Stomach (tissue), 9 donors: ENCODE measurements around the gene BHLHE23. TPM values are rescaled to one million over a fixed set of nuclear protein-coding genes. Genes with fewer than 3 reads are reported as not detected.

Experiments
- DNase-seq, 2 donors: peaks; one replicate each; pipeline versions ENCODE4 v3.0.0 to v3.0.0-alpha.2; 2013 to 2019
- H3K27ac ChIP-seq, 5 donors: fragments of 200-600 bp in 4 of 5; sonication (generic) in 4 of 5; one replicate each; pipeline ENCODE4 v1.5.1; 2013 to 2019; ENCODE audit warnings: mild to moderate bottlenecking in 1 of 5, moderate library complexity in 1 of 5
- H3K27me3 ChIP-seq, 3 donors: fragments of 200-600 bp; sonication (generic); one replicate each; pipeline ENCODE4 v1.5.1; 2017 to 2019; ENCODE audit warnings: mixed run types in 1 of 3
- H3K36me3 ChIP-seq, 4 donors: fragments of 200-600 bp; sonication (generic); 1 replicate in 3 of 4; 2 replicates in 1 of 4; pipeline ENCODE4 v1.5.1; 2016 to 2019
- H3K4me1 ChIP-seq, 4 donors: fragments of 200-600 bp; sonication (generic); one replicate each; pipeline ENCODE4 v1.5.1; 2016 to 2019
- H3K4me3 ChIP-seq, 4 donors: fragments of 200-600 bp; sonication (generic) in 3 of 4; one replicate each; pipeline ENCODE4 v1.5.1; 2016 to 2019; ENCODE audit warnings: mild to moderate bottlenecking in 1 of 4
- H3K9me3 ChIP-seq, 4 donors: fragments of 200-600 bp; sonication (generic); one replicate each; pipeline ENCODE4 v1.5.1; 2016 to 2019
- EP300 ChIP-seq: sonication (generic); formaldehyde crosslinking; IDR thresholded peaks from one replicate; pipeline ENCODE4 v1.6.1; 2017; ENCODE audit warnings: antibody characterized with exemption
- POLR2A ChIP-seq, 4 donors: fragments of 450-650 bp; IDR thresholded peaks; one replicate each; pipeline ENCODE4 v1.6.1; 2016; ENCODE audit warnings: antibody characterized with exemption in 4 of 4, control low read depth in 2 of 4, mild to moderate bottlenecking in 1 of 4, moderate library complexity in 1 of 4
- POLR2AphosphoS5 ChIP-seq, 3 donors: sonication (generic); formaldehyde crosslinking; IDR thresholded peaks; one replicate each; pipeline ENCODE4 v1.6.1; 2016; ENCODE audit warnings: antibody characterized with exemption in 3 of 3
- WGBS, 5 donors: extraction: QIAGEN DNeasy Blood & Tissue Kit in 3 of 5; methylation state at CpG; one replicate each; pipeline versions ENCODE4 v1.1.5 to v1.1.7; 2013 to 2018; 5-methylcytosine and 5-hydroxymethylcytosine counted together
- intact Hi-C: fragments of 100-400 bp; cut with DNase I; formaldehyde crosslinking; loops from one replicate; pipeline ENCODE4 v1.15.1; 2023; ENCODE audit warnings: low total_unique reads
- polyA plus RNA-seq, 3 donors: library from polyadenylated mRNA; stranded (reverse); fragments of 200-250 nt; gene quantifications; one replicate each; pipeline ENCODE4 v1.2.3, GENCODE V29; 2013
- total RNA-seq, 5 donors: library from RNA; depleted of rRNA; stranded (reverse); fragments of >200 nt; gene quantifications; one replicate each; pipeline versions ENCODE4 v1.1.0 to v1.2.3, GENCODE V29; 2014 to 2016
- TF ChIP-seq, protein P1 (sequence below), 7 experiments: fragments of 450-650 bp in 4 of 7; fragments of 200-600 bp in 3 of 7; sonication (generic) in 3 of 7; IDR thresholded peaks; one replicate each; pipeline ENCODE4 v1.5.1; 2016 to 2019; ENCODE audit warnings: antibody characterized with exemption in 7 of 7, control low read depth in 2 of 7, mild to moderate bottlenecking in 1 of 7
- donor health status: healthy with polysubstance abuse.
- donor health status: Bipolar disorder and iron deficiency.
- donor health status: healthy.

Gene BHLHE23
- total and polyA plus RNA-seq, 8 donors: 0.55 TPM; not detected in 7

DNA sequence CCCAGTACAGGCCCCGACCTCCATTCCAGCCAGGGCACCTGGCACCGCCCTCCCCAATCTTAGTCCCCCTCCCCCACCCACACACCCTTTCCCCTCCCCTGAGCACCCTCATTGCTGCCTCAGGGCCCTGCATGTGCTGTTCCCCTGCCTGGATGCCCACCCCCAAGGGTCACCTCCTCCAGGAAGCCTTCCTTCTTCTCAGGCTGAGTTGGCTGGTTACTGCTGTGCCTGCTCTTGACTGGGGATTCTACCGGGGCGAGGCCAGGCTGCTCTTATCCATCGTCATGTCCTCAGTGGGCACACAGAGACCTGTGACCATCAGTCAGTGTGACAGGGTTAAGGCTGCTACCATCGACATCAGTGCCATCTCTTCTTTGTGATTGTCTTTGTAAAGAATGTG, 23.6 kb downstream of the BHLHE23 start:
- intact Hi-C loops: no loop called here
- no peak for DNase-seq
- peaks cover 8 to 94% (median 54%) of the 10 kb centered on the region in 3 donors for H3K27me3 ChIP-seq
- H3K27ac ChIP-seq: no peak overlapping the region
- H3K9me3 ChIP-seq: no peaks in the 10 kb centered on the region
- no peak overlapping the region for H3K4me3 ChIP-seq
- H3K4me1 ChIP-seq: no peaks in the 10 kb centered on the region
- WGBS, 5 donors: 73 to 89% (median 76%) methylated on average over 6 of the region's 6 CpGs
- H3K36me3 ChIP-seq: no peaks in the 10 kb centered on the region
- TF ChIP-seq, protein P1, sequence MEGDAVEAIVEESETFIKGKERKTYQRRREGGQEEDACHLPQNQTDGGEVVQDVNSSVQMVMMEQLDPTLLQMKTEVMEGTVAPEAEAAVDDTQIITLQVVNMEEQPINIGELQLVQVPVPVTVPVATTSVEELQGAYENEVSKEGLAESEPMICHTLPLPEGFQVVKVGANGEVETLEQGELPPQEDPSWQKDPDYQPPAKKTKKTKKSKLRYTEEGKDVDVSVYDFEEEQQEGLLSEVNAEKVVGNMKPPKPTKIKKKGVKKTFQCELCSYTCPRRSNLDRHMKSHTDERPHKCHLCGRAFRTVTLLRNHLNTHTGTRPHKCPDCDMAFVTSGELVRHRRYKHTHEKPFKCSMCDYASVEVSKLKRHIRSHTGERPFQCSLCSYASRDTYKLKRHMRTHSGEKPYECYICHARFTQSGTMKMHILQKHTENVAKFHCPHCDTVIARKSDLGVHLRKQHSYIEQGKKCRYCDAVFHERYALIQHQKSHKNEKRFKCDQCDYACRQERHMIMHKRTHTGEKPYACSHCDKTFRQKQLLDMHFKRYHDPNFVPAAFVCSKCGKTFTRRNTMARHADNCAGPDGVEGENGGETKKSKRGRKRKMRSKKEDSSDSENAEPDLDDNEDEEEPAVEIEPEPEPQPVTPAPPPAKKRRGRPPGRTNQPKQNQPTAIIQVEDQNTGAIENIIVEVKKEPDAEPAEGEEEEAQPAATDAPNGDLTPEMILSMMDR (IDR thresholded peaks at IDR 0.05): no peak
- TF ChIP-seq EP300 (no peak), POLR2A (IDR thresholded peaks at IDR 0.05) (no peak), POLR2AphosphoS5 (IDR thresholded peaks at IDR 0.05) (no peak)

DNA sequence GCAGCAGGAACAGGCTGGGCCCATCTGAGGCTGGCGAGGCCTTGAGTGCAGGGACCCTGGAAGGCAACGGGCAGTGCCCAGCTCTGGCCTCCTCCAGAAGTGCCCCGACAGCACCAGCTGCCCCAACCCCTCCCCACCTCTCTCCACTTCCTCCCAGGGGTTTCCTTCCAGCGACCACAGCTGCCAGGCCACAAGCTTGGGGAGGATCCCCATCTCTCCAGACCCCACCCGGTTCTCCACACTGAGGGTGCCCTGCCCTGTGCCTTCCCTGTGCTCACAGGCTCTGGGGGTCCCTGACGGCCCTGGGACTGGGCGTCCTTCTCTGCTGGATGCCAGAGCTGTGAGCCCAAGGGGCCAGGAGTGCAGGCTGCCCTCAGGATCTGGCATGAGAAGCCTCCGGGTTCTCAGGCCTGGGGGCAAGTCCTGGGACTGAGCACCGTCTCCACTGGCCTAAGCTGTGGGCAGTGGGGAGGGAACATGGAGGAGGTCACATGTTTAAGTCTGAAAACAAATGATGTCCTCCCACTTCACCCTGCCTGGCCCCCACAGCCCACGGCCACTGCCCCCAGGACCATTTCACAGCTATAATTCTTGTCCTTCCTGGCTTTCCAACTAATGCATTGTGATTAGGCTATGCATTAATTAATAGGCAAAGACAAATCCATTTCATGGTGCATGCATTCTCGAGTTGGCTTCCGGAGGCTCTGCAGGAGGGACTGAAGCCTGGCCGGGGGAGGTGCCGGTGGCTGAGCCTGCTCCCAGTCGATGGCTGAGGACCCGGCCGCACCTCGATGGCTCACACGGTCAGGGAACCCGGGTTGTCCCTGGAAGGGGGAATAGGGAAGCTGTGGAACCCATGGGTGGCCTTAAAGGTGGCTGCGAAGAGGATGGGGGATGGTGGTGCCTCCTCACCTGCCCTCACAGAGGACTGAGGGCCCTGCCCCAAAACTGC, 24.4 kb downstream of the BHLHE23 start:
- intact Hi-C loops: no loop called here
- no peak overlapping the region for H3K27ac ChIP-seq
- H3K36me3 ChIP-seq: no peaks in the 10 kb centered on the region
- WGBS, 5 donors: 56 to 66% (median 59%) methylated on average over 15 to 20 of the region's 21 CpGs
- TF ChIP-seq EP300: no peak
- TF ChIP-seq POLR2AphosphoS5 (IDR thresholded peaks at IDR 0.05): no peak
- no peak overlapping the region for H3K4me3 ChIP-seq
- H3K9me3 ChIP-seq: no peaks in the 10 kb centered on the region
- H3K27me3 ChIP-seq: peaks cover 8 to 99% (median 62%) of the 10 kb centered on the region in 3 donors
- peaks cover 0 to 6% (median 0%) of the 10 kb centered on the region in 4 donors for H3K4me1 ChIP-seq
- no peak for DNase-seq

DNA sequence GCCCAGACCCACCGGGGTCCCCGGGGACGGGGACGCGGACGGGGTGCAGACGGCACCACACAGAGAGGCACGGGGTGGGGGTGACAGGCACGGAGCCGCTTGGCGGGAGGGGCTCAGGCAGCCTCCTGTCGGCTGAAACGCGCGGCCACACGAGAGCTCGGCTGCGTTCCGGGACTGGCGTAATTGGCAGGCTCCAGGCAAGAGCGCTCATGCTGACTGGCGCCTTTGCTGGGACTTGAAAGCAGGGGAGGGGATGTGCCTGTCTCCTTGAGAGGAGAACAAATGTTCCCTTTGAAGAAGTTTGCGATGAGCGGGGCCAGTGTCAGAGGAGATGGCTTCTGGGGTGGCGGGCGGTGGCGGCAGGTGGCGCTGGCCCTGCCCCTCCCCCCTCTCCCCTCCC, 25.8 kb downstream of the BHLHE23 start:
- intact Hi-C loops: no loop called here
- 22 to 35% (median 29%) methylated on average over 14 to 27 of the region's 28 CpGs for WGBS, 5 donors
- no peak for TF ChIP-seq POLR2A (IDR thresholded peaks at IDR 0.05)
- TF ChIP-seq, protein P1 (IDR thresholded peaks at IDR 0.05): no peak
- TF ChIP-seq EP300: no peak
- TF ChIP-seq POLR2AphosphoS5 (IDR thresholded peaks at IDR 0.05): no peak
- Histone ChIP-seq H3K27ac (no peak overlapping the region), H3K4me3 (no peak overlapping the region), H3K27me3 (peaks cover 10 to 99% (median 67%) of the 10 kb centered on the region in 3 donors), H3K4me1 (peaks cover 0 to 8% (median 0%) of the 10 kb centered on the region in 4 donors), H3K9me3 (no peaks in the 10 kb centered on the region), H3K36me3 (no peaks in the 10 kb centered on the region)
- peak in 1 of 2 donors; percentile 51 for DNase-seq

DNA sequence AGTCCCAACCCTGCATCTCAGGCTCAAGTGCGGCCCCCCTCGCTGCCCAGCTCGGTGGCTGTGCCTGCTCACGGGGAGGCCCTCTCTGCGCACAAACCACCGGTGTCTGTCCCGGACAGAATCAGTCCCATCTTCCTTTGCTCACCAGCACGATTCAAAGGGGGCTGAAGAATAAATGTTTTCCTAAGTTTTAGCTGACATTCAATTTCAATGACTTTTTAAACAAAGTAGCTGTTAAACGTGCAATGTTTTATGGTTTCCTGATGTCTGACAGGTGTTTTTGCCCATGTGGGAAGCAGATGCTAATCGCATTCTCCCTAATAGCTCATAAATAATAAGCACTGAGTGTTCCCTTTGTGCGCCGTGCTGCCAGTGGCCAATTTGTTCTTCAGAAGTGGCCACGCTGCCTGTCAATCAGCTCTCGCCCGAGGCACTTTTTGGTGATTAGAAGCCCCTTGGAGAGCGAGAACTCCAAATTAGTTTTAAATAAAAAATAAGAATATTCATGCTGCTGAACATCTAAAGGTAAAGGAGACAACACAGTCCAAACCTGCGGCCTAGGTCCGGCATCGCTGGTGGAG, 26.3 kb downstream of the BHLHE23 start:
- WGBS, 5 donors: 50 to 60% (median 54%) methylated on average over 19 of the region's 19 CpGs
- no peak for DNase-seq
- Histone ChIP-seq H3K27me3 (peaks cover 14 to 99% (median 72%) of the 10 kb centered on the region in 3 donors), H3K4me1 (peaks cover 0 to 8% (median 0%) of the 10 kb centered on the region in 4 donors), H3K4me3 (no peak overlapping the region), H3K9me3 (no peaks in the 10 kb centered on the region), H3K27ac (no peak overlapping the region), H3K36me3 (no peaks in the 10 kb centered on the region)
- TF ChIP-seq POLR2A (IDR thresholded peaks at IDR 0.05): no peak
- no peak for TF ChIP-seq POLR2AphosphoS5 (IDR thresholded peaks at IDR 0.05)
- TF ChIP-seq, protein P1 (IDR thresholded peaks at IDR 0.05): no peak
- TF ChIP-seq EP300: no peak
- intact Hi-C loops: no loop called here
